DOHH2 (cell line): ENCODE results near the gene CD248.
A peak's percentile ranks its signal among the peaks of the same experiment; 100 is the strongest.

Source experiments
- H3F3A ChIP-seq: fragments of 200-600 bp; sonication (generic), shearing (Covaris generic); 2 replicates; pipeline ENCODE4 v1.6.0; 2016; ENCODE audit warnings: antibody characterized with exemption, mild to moderate bottlenecking; ENCODE audit not compliant: control insufficient read depth, insufficient read depth
- H3K27ac ChIP-seq: fragments of 200-600 bp; sonication (generic); 2 replicates; pipeline ENCODE4 v1.5.1; 2014; ENCODE audit warnings: low read depth, mild to moderate bottlenecking, low read length, moderate library complexity
- H3K27me3 ChIP-seq: fragments of 200-600 bp; sonication (generic); 2 replicates; pipeline ENCODE4 v1.6.1; 2014; ENCODE audit warnings: mild to moderate bottlenecking, low read length, mixed read lengths; ENCODE audit not compliant: control insufficient read depth
- H3K36me3 ChIP-seq: fragments of 200-600 bp; sonication (generic); 2 replicates; pipeline ENCODE4 v1.6.1; 2014; ENCODE audit warnings: mild to moderate bottlenecking, low read length, moderate library complexity, mixed read lengths; ENCODE audit not compliant: control insufficient read depth
- H3K4me1 ChIP-seq: fragments of 200-600 bp; sonication (generic); 2 replicates; pipeline ENCODE4 v1.6.1; 2014; ENCODE audit warnings: mild to moderate bottlenecking, low read length, mixed read lengths; ENCODE audit not compliant: control insufficient read depth
- H3K4me2 ChIP-seq: fragments of 200-600 bp; sonication (generic); 2 replicates; pipeline ENCODE4 v1.6.0; 2014; ENCODE audit warnings: mild to moderate bottlenecking, low read length, moderate library complexity
- H3K4me3 ChIP-seq: fragments of 200-600 bp; sonication (generic); 2 replicates; pipeline ENCODE4 v1.5.1; 2014; ENCODE audit warnings: mild to moderate bottlenecking, low read length, mixed read lengths
- H3K79me2 ChIP-seq: fragments of 200-600 bp; sonication (generic); 2 replicates; pipeline ENCODE4 v1.6.1; 2014; ENCODE audit warnings: mild to moderate bottlenecking, low read length, mixed read lengths; ENCODE audit not compliant: control insufficient read depth
- H3K9me2 ChIP-seq: fragments of 200-600 bp; sonication (generic); replicated peaks from 2 replicates; pipeline ENCODE4 v1.6.1; 2014; ENCODE audit warnings: mild to moderate bottlenecking, low read length, mixed read lengths; ENCODE audit not compliant: control insufficient read depth
- H3K9me3 ChIP-seq: fragments of 200-600 bp; sonication (generic); 2 replicates; pipeline ENCODE4 v1.6.1; 2014; ENCODE audit warnings: antibody characterized with exemption, low read length, mixed read lengths; ENCODE audit not compliant: control insufficient read depth, insufficient read depth
- H4K20me1 ChIP-seq: fragments of 200-600 bp; sonication (generic); 2 replicates; pipeline ENCODE4 v1.6.0; 2014; ENCODE audit warnings: low read depth, mild to moderate bottlenecking, antibody characterized with exemption, low read length, moderate library complexity; ENCODE audit not compliant: control insufficient read depth, insufficient read depth
- EZH2phosphoT487 ChIP-seq: fragments of 200-600 bp; sonication (generic); IDR thresholded peaks from 2 replicates; pipeline ENCODE4 v1.6.1; 2017; ENCODE audit warnings: borderline replicate concordance, mild to moderate bottlenecking, antibody characterized with exemption, low read length, moderate library complexity, mixed read lengths
- TF ChIP-seq, protein P1 (sequence below): fragments of 200-600 bp; sonication (generic); IDR thresholded peaks from one replicate; pipeline ENCODE4 v1.5.1; 2014; ENCODE audit warnings: antibody characterized with exemption, mild to moderate bottlenecking, low read depth, low read length; ENCODE audit not compliant: poor library complexity, severe bottlenecking

Gene CD248

DNA sequence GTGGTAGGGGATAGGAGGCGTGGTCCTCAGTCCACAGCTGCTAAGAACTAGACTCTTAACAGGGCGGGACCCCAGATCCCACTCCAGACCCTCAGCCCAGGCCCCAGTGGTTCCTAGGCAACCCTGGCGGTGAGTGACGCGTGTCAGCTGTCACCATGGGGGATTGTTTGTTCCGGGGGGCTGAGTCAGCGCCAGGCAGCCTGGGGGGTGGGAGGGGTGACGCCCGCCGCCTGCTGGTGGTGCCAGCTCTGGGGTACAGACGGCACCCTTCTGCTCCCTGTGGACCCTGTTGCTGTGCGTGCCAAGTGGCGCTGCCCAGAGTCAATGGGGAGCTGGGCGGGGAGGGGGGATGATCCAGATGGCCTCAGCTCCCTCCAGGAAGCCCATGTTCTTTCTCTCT lies 36.4 kb downstream of the CD248 start:
- peaks cover 11% of the 10 kb centered on the region; the same call in 1 of the 2 replicates for H3K36me3 ChIP-seq
- H3F3A ChIP-seq: peaks cover 3% of the 10 kb centered on the region; the same call in 1 of the 2 replicates
- H3K27ac ChIP-seq: no peak overlapping the region
- H3K27me3 ChIP-seq: no peaks in the 10 kb centered on the region
- no peaks in the 10 kb centered on the region for H3K79me2 ChIP-seq
- H3K4me3 ChIP-seq: no peak overlapping the region
- no peak for TF ChIP-seq EZH2phosphoT487
- TF ChIP-seq, protein P1, sequence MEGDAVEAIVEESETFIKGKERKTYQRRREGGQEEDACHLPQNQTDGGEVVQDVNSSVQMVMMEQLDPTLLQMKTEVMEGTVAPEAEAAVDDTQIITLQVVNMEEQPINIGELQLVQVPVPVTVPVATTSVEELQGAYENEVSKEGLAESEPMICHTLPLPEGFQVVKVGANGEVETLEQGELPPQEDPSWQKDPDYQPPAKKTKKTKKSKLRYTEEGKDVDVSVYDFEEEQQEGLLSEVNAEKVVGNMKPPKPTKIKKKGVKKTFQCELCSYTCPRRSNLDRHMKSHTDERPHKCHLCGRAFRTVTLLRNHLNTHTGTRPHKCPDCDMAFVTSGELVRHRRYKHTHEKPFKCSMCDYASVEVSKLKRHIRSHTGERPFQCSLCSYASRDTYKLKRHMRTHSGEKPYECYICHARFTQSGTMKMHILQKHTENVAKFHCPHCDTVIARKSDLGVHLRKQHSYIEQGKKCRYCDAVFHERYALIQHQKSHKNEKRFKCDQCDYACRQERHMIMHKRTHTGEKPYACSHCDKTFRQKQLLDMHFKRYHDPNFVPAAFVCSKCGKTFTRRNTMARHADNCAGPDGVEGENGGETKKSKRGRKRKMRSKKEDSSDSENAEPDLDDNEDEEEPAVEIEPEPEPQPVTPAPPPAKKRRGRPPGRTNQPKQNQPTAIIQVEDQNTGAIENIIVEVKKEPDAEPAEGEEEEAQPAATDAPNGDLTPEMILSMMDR: no peak
- H3K9me3 ChIP-seq: no peaks in the 10 kb centered on the region
- H4K20me1 ChIP-seq: no peaks in the 10 kb centered on the region
- no peaks in the 10 kb centered on the region for H3K9me2 ChIP-seq
- peaks cover 36% of the 10 kb centered on the region for H3K4me1 ChIP-seq
- no peak overlapping the region for H3K4me2 ChIP-seq

GRCh38 chr11:66279092-66279734 lies 37.6 kb downstream of the CD248 start:
- TF ChIP-seq EZH2phosphoT487: no peak
- TF ChIP-seq, protein P1: no peak
- Histone ChIP-seq H3K4me3 (no peak overlapping the region), H3K9me2 (no peaks in the 10 kb centered on the region), H4K20me1 (no peaks in the 10 kb centered on the region), H3K27me3 (no peaks in the 10 kb centered on the region), H3K27ac (no peak overlapping the region), H3K36me3 (peaks cover 14% of the 10 kb centered on the region; the same call in 1 of the 2 replicates), H3K9me3 (no peaks in the 10 kb centered on the region), H3K4me1 (peaks cover 30% of the 10 kb centered on the region), H3K79me2 (no peaks in the 10 kb centered on the region), H3K4me2 (no peak overlapping the region), H3F3A (peaks cover 3% of the 10 kb centered on the region; the same call in 1 of the 2 replicates)

DNA sequence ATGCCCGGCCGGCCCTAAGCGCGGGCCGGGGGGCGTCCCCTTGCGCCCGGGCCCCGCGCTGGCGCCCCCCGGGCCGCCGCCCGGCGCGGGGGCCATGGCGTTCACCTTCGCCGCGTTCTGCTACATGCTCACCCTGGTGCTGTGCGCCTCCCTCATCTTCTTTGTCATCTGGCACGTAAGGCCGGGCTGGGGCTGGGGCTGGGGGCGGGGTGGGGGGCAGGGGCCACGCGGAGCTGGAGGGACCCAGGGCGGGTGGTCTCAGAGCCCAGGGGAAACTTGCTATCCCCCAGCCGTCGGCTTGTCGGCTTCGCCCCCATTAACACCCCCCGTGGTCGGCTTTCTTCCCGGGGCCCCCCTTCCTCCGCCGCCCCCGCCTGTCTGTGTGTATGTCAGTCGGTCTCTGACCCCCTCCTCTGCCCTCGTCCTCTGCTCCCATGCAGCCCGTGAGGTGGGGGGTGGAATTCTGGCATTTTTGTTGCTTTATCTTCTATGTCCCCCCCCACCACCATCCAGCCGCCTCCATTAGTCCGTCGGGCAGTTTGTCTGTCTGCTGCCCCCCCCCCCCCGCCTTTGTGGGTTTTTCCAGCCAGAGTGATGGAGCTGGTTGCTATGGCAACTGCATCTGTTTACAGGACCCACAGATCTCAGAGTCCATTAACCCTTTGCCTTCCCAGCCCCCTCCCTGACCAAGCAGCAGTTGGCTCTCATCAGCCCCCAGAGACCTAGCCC lies 38.3 kb downstream of the CD248 start:
- TF ChIP-seq, protein P1: no peak
- H3K4me1 ChIP-seq: peaks cover 30% of the 10 kb centered on the region
- no peaks in the 10 kb centered on the region for H3K27me3 ChIP-seq
- H3F3A ChIP-seq: peaks cover 3% of the 10 kb centered on the region; the same call in 1 of the 2 replicates
- no peaks in the 10 kb centered on the region for H4K20me1 ChIP-seq
- no peaks in the 10 kb centered on the region for H3K9me3 ChIP-seq
- peak overlapping the region; percentile 44 for H3K4me2 ChIP-seq
- H3K36me3 ChIP-seq: peaks cover 19% of the 10 kb centered on the region; the same call in 1 of the 2 replicates
- H3K27ac ChIP-seq: no peak overlapping the region
- no peaks in the 10 kb centered on the region for H3K79me2 ChIP-seq
- H3K9me2 ChIP-seq: no peaks in the 10 kb centered on the region
- H3K4me3 ChIP-seq: peak overlapping the region; percentile 31; the same call in 1 of the 2 replicates
